SK-N-SH (cell line): ENCODE data around the gene SCO2. TPM values are rescaled to one million over a fixed set of nuclear protein-coding genes. Genes with fewer than 3 reads are reported as not detected.
"Not testable (repeated sequence)": the region's sequence is repeated elsewhere in the genome, so short reads cannot be mapped to it uniquely, and the experiment has no call there.

ENCODE experiments used
- CTCF ChIA-PET: fragments of 300-600, 350-600 bp; formaldehyde crosslinking; extraction: SDS; loops from one replicate; lab custom pipeline; 2021; lab: Yijun Ruan, JAX
- POLR2A ChIA-PET: fragments of 350-600 bp; sonication (Branson Sonifier 250); formaldehyde crosslinking; extraction: SDS; loops from one replicate; lab custom pipeline; 2020; ENCODE audit warnings: antibody characterized with exemption, inconsistent platforms; lab: Yijun Ruan, JAX
- DNase-seq: peaks from one replicate; pipeline ENCODE4 v3.0.0; 2012
- H2AFZ ChIP-seq: fragments of 200-600 bp; sonication (generic); 2 replicates; pipeline ENCODE4 v1.8.1; 2016; ENCODE audit warnings: antibody characterized with exemption, mild to moderate bottlenecking, low read depth
- H3F3A ChIP-seq: fragments of 200-600 bp; sonication (generic); replicated peaks from 2 replicates; pipeline ENCODE3; 2016; ENCODE audit warnings: antibody characterized with exemption, mild to moderate bottlenecking; ENCODE audit not compliant: insufficient read depth
- H3K27ac ChIP-seq, 2 experiments: fragments of 200-500 bp in 1 of 2; fragments of 200-600 bp in 1 of 2; sonication (Bioruptor generic) in 1 of 2; sonication (generic), shearing (Covaris generic) in 1 of 2; 2 replicates each; pipeline versions ENCODE4 v1.5.1 to v1.6.1; 2014 to 2016; ENCODE audit warnings: low read depth in 2 of 2, inconsistent platforms in 1 of 2, low read length in 1 of 2, mild to moderate bottlenecking in 1 of 2, mixed read lengths in 1 of 2
- H3K27me3 ChIP-seq: fragments of 200-600 bp; sonication (generic), shearing (Covaris generic); 2 replicates; pipeline ENCODE4 v1.6.1; 2016; ENCODE audit warnings: mixed run types; ENCODE audit not compliant: insufficient read depth
- H3K36me3 ChIP-seq, 2 experiments: fragments of 200-500 bp in 1 of 2; fragments of 200-600 bp in 1 of 2; sonication (Bioruptor generic) in 1 of 2; sonication (generic) in 1 of 2; replicated peaks in 1 of 2; 2 replicates each; pipeline versions ENCODE3 to v1.5.1; 2014 to 2016; ENCODE audit warnings: low read length in 1 of 2, mild to moderate bottlenecking in 1 of 2; ENCODE audit not compliant: insufficient read depth in 2 of 2, control insufficient read depth in 1 of 2
- H3K4me1 ChIP-seq, 2 experiments: fragments of 200-500 bp in 1 of 2; fragments of 200-600 bp in 1 of 2; sonication (Bioruptor generic) in 1 of 2; sonication (generic), shearing (Covaris generic) in 1 of 2; 2 replicates each; pipeline versions ENCODE4 v1.5.1 to v1.6.1; 2014 to 2016; ENCODE audit warnings: low read depth in 1 of 2, low read length in 1 of 2, mixed run types in 1 of 2; ENCODE audit not compliant: insufficient read depth in 2 of 2, control insufficient read depth in 1 of 2
- H3K4me2 ChIP-seq: fragments of 200-600 bp; sonication (generic), shearing (Covaris generic); 2 replicates; pipeline ENCODE4 v1.6.1; 2017; ENCODE audit warnings: mixed run types
- H3K4me3 ChIP-seq, 2 experiments: fragments of 200-500 bp in 1 of 2; fragments of 200-600 bp in 1 of 2; sonication (Bioruptor generic) in 1 of 2; sonication (generic), shearing (Covaris generic) in 1 of 2; 2 replicates each; pipeline versions ENCODE4 v1.5.1 to v1.8.1; 2014 to 2016; ENCODE audit warnings: low read depth in 2 of 2, inconsistent platforms in 1 of 2, low read length in 1 of 2, mild to moderate bottlenecking in 1 of 2, mixed read lengths in 1 of 2, moderate library complexity in 1 of 2
- H3K79me2 ChIP-seq: fragments of 200-600 bp; sonication (generic); 2 replicates; pipeline ENCODE4 v1.8.1; 2017; ENCODE audit warnings: mild to moderate bottlenecking; ENCODE audit not compliant: insufficient read depth
- H3K9ac ChIP-seq: fragments of 200-600 bp; sonication (generic); 2 replicates; pipeline ENCODE4 v1.6.1; 2017; ENCODE audit warnings: mixed run types
- H3K9me2 ChIP-seq: fragments of 200-600 bp; sonication (generic); 2 replicates; pipeline ENCODE4 v1.6.1; 2017; ENCODE audit warnings: mixed run types
- H3K9me3 ChIP-seq: fragments of 200-600 bp; sonication (generic); 2 replicates; pipeline ENCODE4 v1.6.1; 2017; ENCODE audit warnings: mixed run types, mild to moderate bottlenecking, moderate library complexity
- H4K20me1 ChIP-seq: fragments of 200-600 bp; sonication (generic); 2 replicates; pipeline ENCODE4 v1.6.1; 2017; ENCODE audit warnings: mild to moderate bottlenecking, mixed run types; ENCODE audit not compliant: insufficient read depth
- CHD2 ChIP-seq: fragments of 150-350 bp; IDR thresholded peaks from 2 replicates; pipeline ENCODE4 v1.6.1; 2018; ENCODE audit warnings: low read length; ENCODE audit not compliant: partially characterized antibody
- ELF1 ChIP-seq: IDR thresholded peaks from 2 replicates; pipeline ENCODE4 v1.4.0; 2012
- FOSL2 ChIP-seq: IDR thresholded peaks from 2 replicates; pipeline ENCODE4 v1.4.0; 2012; ENCODE audit warnings: low read depth, mild to moderate bottlenecking, moderate library complexity, borderline replicate concordance
- FOXJ3 ChIP-seq: sonication (generic); formaldehyde crosslinking; IDR thresholded peaks from 2 replicates; pipeline ENCODE4 v1.5.1; 2020; ENCODE audit warnings: mild to moderate bottlenecking, missing genetic modification reagents
- FOXM1 ChIP-seq: IDR thresholded peaks from 2 replicates; pipeline ENCODE4 v1.4.0; 2012; ENCODE audit warnings: low read depth, mild to moderate bottlenecking
- IRF3 ChIP-seq: fragments of 150-350 bp; IDR thresholded peaks from 2 replicates; pipeline ENCODE4 v1.6.1; 2016; ENCODE audit warnings: mild to moderate bottlenecking, low read depth, low read length
- JUND ChIP-seq: IDR thresholded peaks from 2 replicates; pipeline ENCODE4 v1.4.0; 2012
- MAX ChIP-seq: IDR thresholded peaks from 2 replicates; pipeline ENCODE4 v1.4.0; 2012; ENCODE audit warnings: low read depth
- NFIC ChIP-seq: IDR thresholded peaks from 2 replicates; pipeline ENCODE4 v1.4.0; 2012; ENCODE audit warnings: borderline replicate concordance
- PBX3 ChIP-seq: IDR thresholded peaks from 2 replicates; pipeline ENCODE4; 2012
- RAD21 ChIP-seq: IDR thresholded peaks from 2 replicates; pipeline ENCODE4 v1.6.1; 2012; ENCODE audit warnings: mild to moderate bottlenecking, low read length
- RXRA ChIP-seq: IDR thresholded peaks from 2 replicates; pipeline ENCODE4 v1.4.0; 2012; ENCODE audit warnings: low read depth, mild to moderate bottlenecking, borderline replicate concordance
- SIN3A ChIP-seq: IDR thresholded peaks from 2 replicates; pipeline ENCODE4 v1.6.1; 2012; ENCODE audit warnings: low read depth, mild to moderate bottlenecking, low read length, moderate library complexity, borderline replicate concordance
- TAF1 ChIP-seq: IDR thresholded peaks from 2 replicates; pipeline ENCODE4 v1.6.1; 2012; ENCODE audit warnings: low read depth, mild to moderate bottlenecking, low read length, moderate library complexity, borderline replicate concordance
- TCF12 ChIP-seq: IDR thresholded peaks from 2 replicates; pipeline ENCODE4 v1.4.0; 2012
- TEAD4 ChIP-seq: IDR thresholded peaks from 2 replicates; pipeline ENCODE4 v1.4.0; 2012; ENCODE audit warnings: mild to moderate bottlenecking, borderline replicate concordance; ENCODE audit not compliant: insufficient read depth
- USF1 ChIP-seq: IDR thresholded peaks from 2 replicates; pipeline ENCODE4 v1.4.0; 2012; ENCODE audit warnings: low read depth, borderline replicate concordance
- ZBTB33 ChIP-seq: IDR thresholded peaks from 2 replicates; pipeline ENCODE4 v1.4.0; 2012; ENCODE audit warnings: low read depth, borderline replicate concordance
- WGBS: methylation state at CpG from one replicate; pipeline ENCODE4 v1.1.6; 2017; ENCODE audit warnings: low lambda C conversion rate; 5-methylcytosine and 5-hydroxymethylcytosine counted together
- polyA plus RNA-seq, 3 experiments: library from polyadenylated mRNA; depleted of rRNA; stranded (reverse); fragments of >200 nt; gene quantifications; 2 replicates each; pipeline ENCODE4 v1.2.3, GENCODE V29; 2012

The SCO2 gene
- polyA plus RNA-seq, 1 of the 3 experiments (the other 2 are of a cell fraction), result 4.0 TPM

GRCh38 chr22:50536226-50536625 is 10.8 kb upstream of the SCO2 start (continued):
- no peak for TF ChIP-seq IRF3
- no peak for TF ChIP-seq FOSL2
- no peak for TF ChIP-seq MAX
- TF ChIP-seq PBX3, result no peak
- no peak for TF ChIP-seq JUND
- no peak for TF ChIP-seq TAF1
- TF ChIP-seq RAD21, result no peak

GRCh38 chr22:50535113-50535512 is 9.7 kb upstream of the SCO2 start:
- Histone ChIP-seq H3K9me2 (no peaks in the 10 kb centered on the region), H3K4me1 (peaks cover 5 to 9% of the 10 kb centered on the region in 2 experiments; a peak in 2 of 4 replicates), H3K4me3 (no peak overlapping the region), H3F3A (peaks cover 5% of the 10 kb centered on the region), H2AFZ (no peak overlapping the region), H3K79me2 (no peaks in the 10 kb centered on the region), H3K36me3 (no peaks in the 10 kb centered on the region), H4K20me1 (no peaks in the 10 kb centered on the region), H3K4me2 (no peak overlapping the region), H3K9me3 (no peaks in the 10 kb centered on the region), H3K27ac (no peak overlapping the region), H3K27me3 (no peaks in the 10 kb centered on the region), H3K9ac (no peak overlapping the region)
- WGBS, result 83% methylated on average over 8 of the region's 8 CpGs
- POLR2A ChIA-PET, result no interaction called here
- no peak for TF ChIP-seq TEAD4
- no peak for TF ChIP-seq CHD2
- TF ChIP-seq FOXJ3 (CRISPR knock-in tag), result no peak
- no peak for TF ChIP-seq SIN3A
- TF ChIP-seq RXRA, result no peak
- TF ChIP-seq JUND, result no peak
- no peak for TF ChIP-seq PBX3
- TF ChIP-seq NFIC, result no peak
- no peak for TF ChIP-seq TCF12
- no peak for TF ChIP-seq ELF1
- no peak for TF ChIP-seq FOXM1
- no peak for TF ChIP-seq USF1
- no peak for TF ChIP-seq ZBTB33
- DNase-seq, result no peak
- CTCF ChIA-PET, result interaction anchor here (1.5 to 2.6 kb wide), 4 partner anchors 9 to 86 kb away, joined by 4 to 14 read pairs (median 8); partner anchors contain the start of genes KLHDC7B, SCO2 and SYCE3

- H3K27ac ChIP-seq, H3K36me3 ChIP-seq, H4K20me1 ChIP-seq, H3K79me2 ChIP-seq, H2AFZ ChIP-seq, H3K4me1 ChIP-seq, H3K9ac ChIP-seq, H3K9me2 ChIP-seq, H3K4me3 ChIP-seq, H3K4me2 ChIP-seq, H3K9me3 ChIP-seq, H3K27me3 ChIP-seq, H3F3A ChIP-seq, POLR2A ChIA-PET, DNase-seq: not testable (repeated sequence)
- CTCF ChIA-PET, result interaction anchor here (1.5 to 2.6 kb wide), 3 partner anchors 8 to 29 kb away, joined by 4 to 14 read pairs (median 8); partner anchors contain the start of genes KLHDC7B, SCO2 and SYCE3
- 89% methylated on average over 21 of the region's 21 CpGs for WGBS
Observed at GRCh38 chr22:50533856-50534711, 8.7 kb upstream of the SCO2 start.
